ENCODE measurements around the gene ADORA2A. TPM values are rescaled to one million over a fixed set of nuclear protein-coding genes. Genes with fewer than 3 reads are reported as not detected.

The ADORA2A gene
- total RNA-seq, 2 donors from 2014 or later: 5.9 to 7.1 TPM

DNA sequence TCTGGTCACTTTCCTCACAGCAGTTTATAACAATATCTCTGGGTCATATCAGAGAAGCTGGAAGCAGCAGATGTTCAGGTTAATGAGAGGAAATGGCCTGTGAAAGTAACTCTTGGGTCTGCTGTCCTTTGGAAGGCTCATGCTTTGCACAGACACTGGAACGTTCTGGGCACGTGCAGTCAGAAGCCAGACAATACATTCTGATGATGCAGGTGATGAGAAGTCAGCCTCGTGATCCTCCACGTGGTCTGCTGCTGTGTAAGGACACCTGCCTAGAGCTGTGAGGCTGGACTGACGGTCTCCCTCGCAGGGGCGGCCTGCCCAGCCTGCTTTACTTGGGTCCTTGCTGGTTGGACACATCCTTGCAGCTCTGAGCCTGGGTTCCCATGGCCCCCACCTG lies 18.8 kb upstream of the ADORA2A start:
- no peak overlapping the region for H3K4me3 ChIP-seq
- no peak for DNase-seq (ENCODE audit: low spot score)
- no peaks in the 10 kb centered on the region for H3K9me3 ChIP-seq
- peaks cover 0 to 51% of the 10 kb centered on the region in 2 donors for H3K4me1 ChIP-seq
- H3K36me3 ChIP-seq: peaks cover 19% of the 10 kb centered on the region
- no peak for TF ChIP-seq CTCF (IDR thresholded peaks at IDR 0.05)
- no peak overlapping the region for H3K27ac ChIP-seq
- H3K27me3 ChIP-seq: no peaks in the 10 kb centered on the region

GRCh38 chr22:24409707-24410106 lies 17.7 kb upstream of the ADORA2A start:
- no peak overlapping the region for H3K4me3 ChIP-seq
- no peak for TF ChIP-seq CTCF (IDR thresholded peaks at IDR 0.05)
- H3K9me3 ChIP-seq: no peaks in the 10 kb centered on the region
- DNase-seq (ENCODE audit: low spot score): no peak
- peaks cover 0 to 41% of the 10 kb centered on the region in 2 donors for H3K4me1 ChIP-seq
- H3K27ac ChIP-seq: no peak overlapping the region
- H3K27me3 ChIP-seq: no peaks in the 10 kb centered on the region
- peaks cover 30% of the 10 kb centered on the region for H3K36me3 ChIP-seq

- H3K27ac ChIP-seq: no peak overlapping the region
- TF ChIP-seq CTCF (IDR thresholded peaks at IDR 0.05): no peak
- no peaks in the 10 kb centered on the region for H3K9me3 ChIP-seq
- DNase-seq (ENCODE audit: low spot score): no peak
- H3K27me3 ChIP-seq: no peaks in the 10 kb centered on the region
- H3K4me1 ChIP-seq: peaks cover 0 to 35% of the 10 kb centered on the region in 2 donors
- no peak overlapping the region for H3K4me3 ChIP-seq
- peaks cover 36% of the 10 kb centered on the region for H3K36me3 ChIP-seq
These were observed 17.1 kb upstream of the ADORA2A start for GRCh38 chr22:24410110-24410856.

DNA sequence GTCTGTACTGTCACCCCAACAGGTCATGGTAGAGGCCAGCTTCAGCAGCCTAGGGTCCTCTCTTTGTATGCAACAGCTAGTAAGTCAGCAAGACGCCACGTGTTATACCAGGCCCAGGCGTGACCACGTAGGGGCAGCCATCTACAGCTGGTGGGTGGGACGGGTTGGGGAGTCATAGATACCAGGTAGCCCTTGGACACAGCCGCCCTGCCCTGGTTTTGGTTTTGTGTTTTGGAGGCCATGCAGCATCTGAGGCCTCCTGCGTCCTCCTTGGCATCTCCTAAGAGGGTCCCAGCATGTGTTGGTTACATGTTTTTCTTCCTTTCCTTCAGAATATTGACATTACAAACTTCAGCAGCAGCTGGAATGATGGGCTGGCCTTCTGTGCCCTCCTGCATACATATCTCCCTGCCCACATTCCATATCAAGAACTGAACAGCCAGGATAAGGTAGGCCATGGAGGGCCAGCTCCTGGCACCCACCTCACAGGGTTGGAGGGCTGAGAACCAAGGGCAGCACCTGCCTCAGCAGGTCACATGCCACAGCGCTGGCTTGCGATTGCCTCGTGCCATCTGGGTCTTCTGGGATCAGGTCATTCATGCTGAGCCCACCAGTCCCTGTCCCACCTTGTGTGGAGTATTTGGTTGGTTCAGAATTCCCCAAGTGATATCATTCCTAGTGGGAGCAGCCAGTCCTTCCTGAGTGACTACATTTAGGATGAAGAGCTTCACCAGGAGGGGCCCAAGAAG lies 16.0 kb upstream of the ADORA2A start:
- DNase-seq (ENCODE audit: low spot score): no peak
- H3K4me1 ChIP-seq: peaks cover 0 to 25% of the 10 kb centered on the region in 2 donors
- no peak overlapping the region for H3K4me3 ChIP-seq
- no peak for TF ChIP-seq CTCF (IDR thresholded peaks at IDR 0.05)
- H3K9me3 ChIP-seq: no peaks in the 10 kb centered on the region
- peaks cover 47% of the 10 kb centered on the region for H3K36me3 ChIP-seq
- H3K27me3 ChIP-seq: no peaks in the 10 kb centered on the region
- H3K27ac ChIP-seq: no peak overlapping the region

DNA sequence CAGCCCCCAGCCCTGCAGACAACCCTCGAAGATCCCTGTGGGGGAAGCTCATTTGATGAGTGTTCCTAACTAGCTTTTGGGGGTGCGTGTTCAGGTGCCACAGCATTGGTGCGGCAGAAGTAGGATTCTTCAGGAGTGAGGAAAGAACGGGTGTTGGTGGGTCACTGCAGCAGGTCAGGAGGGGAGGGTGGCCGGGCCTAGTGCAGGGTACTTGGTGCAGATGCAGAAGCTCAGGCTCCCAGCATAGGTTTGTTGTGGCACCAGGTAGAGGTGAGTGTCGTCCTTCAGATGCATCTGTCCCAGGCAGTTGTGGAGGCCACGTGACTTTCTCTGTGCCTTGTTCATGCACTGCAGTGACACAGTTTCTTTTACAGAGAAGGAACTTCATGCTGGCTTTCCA lies 15.1 kb upstream of the ADORA2A start:
- no peak overlapping the region for H3K4me3 ChIP-seq
- H3K27ac ChIP-seq: no peak overlapping the region
- TF ChIP-seq CTCF (IDR thresholded peaks at IDR 0.05): no peak
- H3K4me1 ChIP-seq: peaks cover 0 to 16% of the 10 kb centered on the region in 2 donors
- H3K9me3 ChIP-seq: no peaks in the 10 kb centered on the region
- H3K36me3 ChIP-seq: peaks cover 52% of the 10 kb centered on the region
- no peaks in the 10 kb centered on the region for H3K27me3 ChIP-seq
- DNase-seq (ENCODE audit: low spot score): no peak

All from right atrium auricular region (tissue), 2 donors.